ENCODE data around the gene UBXN2A. TPM values are rescaled to one million over a fixed set of nuclear protein-coding genes. Genes with fewer than 3 reads are reported as not detected.
"Not testable (repeated sequence)": the region's sequence is repeated elsewhere in the genome, so short reads cannot be mapped to it uniquely, and the experiment has no call there.

UBXN2A gene
- total RNA-seq, 1 donor from 2014 or later, result 16.2 TPM

DNA sequence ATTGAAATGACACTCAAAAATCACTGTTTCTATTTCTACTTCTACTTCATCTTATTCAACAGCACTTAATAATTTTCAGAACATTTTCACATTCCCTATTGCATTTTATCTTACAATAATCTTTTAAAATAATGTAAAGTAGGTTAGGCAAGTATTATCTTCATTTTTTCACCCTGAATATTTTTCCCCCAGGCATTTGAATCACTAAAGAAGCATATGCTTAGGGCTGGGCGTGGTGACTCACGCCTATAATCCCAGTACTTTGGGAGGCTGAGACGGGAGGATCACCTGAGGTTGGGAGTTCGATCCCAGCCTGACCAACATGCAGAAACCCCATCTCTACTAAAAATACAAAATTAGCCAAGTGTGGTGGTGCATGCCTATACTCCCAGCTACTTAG lies 100.2 kb downstream of the UBXN2A start:
- Histone ChIP-seq H3K4me3 (ENCODE audit: low read depth, low read length) (no peak overlapping the region), H3K36me3 (ENCODE audit: control insufficient read depth, insufficient read depth, low read length) (no peaks in the 10 kb centered on the region), H3K27me3 (ENCODE audit: control insufficient read depth, insufficient read depth, low read length) (no peaks in the 10 kb centered on the region)
- no peak for DNase-seq (ENCODE audit: low read depth)
- TF ChIP-seq, protein P1, sequence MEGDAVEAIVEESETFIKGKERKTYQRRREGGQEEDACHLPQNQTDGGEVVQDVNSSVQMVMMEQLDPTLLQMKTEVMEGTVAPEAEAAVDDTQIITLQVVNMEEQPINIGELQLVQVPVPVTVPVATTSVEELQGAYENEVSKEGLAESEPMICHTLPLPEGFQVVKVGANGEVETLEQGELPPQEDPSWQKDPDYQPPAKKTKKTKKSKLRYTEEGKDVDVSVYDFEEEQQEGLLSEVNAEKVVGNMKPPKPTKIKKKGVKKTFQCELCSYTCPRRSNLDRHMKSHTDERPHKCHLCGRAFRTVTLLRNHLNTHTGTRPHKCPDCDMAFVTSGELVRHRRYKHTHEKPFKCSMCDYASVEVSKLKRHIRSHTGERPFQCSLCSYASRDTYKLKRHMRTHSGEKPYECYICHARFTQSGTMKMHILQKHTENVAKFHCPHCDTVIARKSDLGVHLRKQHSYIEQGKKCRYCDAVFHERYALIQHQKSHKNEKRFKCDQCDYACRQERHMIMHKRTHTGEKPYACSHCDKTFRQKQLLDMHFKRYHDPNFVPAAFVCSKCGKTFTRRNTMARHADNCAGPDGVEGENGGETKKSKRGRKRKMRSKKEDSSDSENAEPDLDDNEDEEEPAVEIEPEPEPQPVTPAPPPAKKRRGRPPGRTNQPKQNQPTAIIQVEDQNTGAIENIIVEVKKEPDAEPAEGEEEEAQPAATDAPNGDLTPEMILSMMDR (IDR thresholded peaks at IDR 0.05; ENCODE audit: insufficient read depth, low read length, poor library complexity, severe bottlenecking), result no peak

DNA sequence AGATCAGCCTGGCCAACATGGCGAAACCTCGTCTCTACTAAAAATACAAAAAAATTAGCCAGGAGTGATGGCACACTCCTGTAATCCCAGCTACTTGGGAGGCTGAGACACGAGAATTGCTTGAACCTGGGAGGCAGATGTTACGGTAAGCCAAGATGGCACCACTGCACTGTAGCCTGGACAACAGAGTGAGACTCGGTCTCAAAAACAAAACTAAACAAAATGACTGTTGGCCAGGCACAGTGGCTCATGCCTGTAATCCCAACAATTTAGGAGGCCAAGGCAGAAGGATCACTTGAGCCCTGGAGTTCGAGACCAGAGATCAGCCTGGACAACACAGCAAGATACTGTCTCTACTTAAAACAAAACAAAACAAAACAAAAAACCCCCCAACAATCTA lies 102.9 kb downstream of the UBXN2A start:
- H3K36me3 ChIP-seq (ENCODE audit: control insufficient read depth, insufficient read depth, low read length); DNase-seq (ENCODE audit: low read depth); H3K27me3 ChIP-seq (ENCODE audit: control insufficient read depth, insufficient read depth, low read length); H3K4me3 ChIP-seq (ENCODE audit: low read depth, low read length): not testable (repeated sequence)

DNA sequence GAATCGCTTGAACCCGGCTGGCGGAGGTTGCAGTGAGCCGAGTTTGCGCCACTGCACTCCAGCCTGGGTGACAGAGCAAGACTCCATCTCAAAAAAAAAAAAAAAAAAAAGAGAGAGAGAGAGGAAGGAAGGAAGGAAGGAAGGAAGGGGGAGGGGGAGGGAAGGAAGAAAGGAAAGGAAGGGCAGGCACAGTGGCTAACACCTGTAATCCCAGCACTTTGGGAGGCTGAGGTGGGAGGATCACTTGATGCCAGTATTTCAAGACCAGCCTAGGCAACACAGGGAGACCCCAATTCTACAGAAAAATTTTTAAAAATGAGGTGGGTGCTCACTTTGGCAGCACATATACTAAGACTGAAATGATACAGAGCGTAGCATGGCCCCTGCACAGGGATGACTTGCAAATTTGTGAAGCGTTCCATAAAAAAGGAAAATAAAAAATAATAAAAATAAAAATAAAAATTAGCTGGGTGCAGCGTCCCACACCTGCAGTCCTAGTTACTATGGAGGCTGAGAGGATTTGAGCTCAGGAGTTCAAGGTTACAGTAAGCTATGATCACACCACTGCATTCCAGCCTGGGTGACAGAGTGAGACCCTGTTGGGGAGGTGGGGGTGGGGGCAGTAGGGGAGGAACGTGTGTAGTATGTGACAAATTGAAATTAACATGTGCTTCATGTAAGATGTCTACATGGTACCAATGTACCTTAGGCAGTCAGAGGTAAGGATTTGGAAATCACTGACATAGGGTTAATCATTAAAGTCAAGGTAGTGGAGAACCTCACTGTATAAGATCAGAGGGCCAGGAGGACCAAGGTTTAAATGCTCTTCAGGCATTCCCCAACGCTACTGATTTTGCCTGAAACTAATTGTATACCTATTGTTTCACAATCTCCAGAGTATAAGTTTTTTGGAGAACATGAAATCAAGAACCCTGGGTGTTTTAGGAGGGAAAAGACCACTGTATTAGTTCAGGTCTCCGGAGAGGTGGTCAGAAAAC lies 105.5 kb downstream of the UBXN2A start:
- Histone ChIP-seq H3K27me3 (ENCODE audit: control insufficient read depth, insufficient read depth, low read length) (no peaks in the 10 kb centered on the region), H3K4me3 (ENCODE audit: low read depth, low read length) (no peak overlapping the region), H3K36me3 (ENCODE audit: control insufficient read depth, insufficient read depth, low read length) (no peaks in the 10 kb centered on the region)
- no peak for DNase-seq (ENCODE audit: low read depth)
- TF ChIP-seq, protein P1 (IDR thresholded peaks at IDR 0.05; ENCODE audit: insufficient read depth, low read length, poor library complexity, severe bottlenecking), result no peak

DNA sequence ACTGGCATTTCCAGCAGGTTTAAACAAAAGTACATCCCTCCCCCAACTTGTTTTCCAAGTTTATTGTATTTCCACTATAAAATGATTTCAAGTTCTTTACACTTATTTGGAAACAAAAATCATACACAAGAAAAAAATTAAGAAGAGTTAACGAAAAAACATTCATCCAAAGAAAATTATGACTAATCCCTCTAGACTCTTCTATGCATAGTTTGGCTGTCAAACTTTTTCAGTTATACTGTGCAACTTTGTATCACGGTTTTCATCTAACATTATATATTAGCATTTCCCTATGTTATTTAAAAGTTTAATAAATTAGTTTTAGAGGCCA lies 106.3 kb downstream of the UBXN2A start:
- peak overlapping the region; percentile 76 for H3K4me3 ChIP-seq (ENCODE audit: low read depth, low read length)
- no peaks in the 10 kb centered on the region for H3K27me3 ChIP-seq (ENCODE audit: control insufficient read depth, insufficient read depth, low read length)
- DNase-seq (ENCODE audit: low read depth), result no peak
- no peaks in the 10 kb centered on the region for H3K36me3 ChIP-seq (ENCODE audit: control insufficient read depth, insufficient read depth, low read length)
- TF ChIP-seq, protein P1 (IDR thresholded peaks at IDR 0.05; ENCODE audit: insufficient read depth, low read length, poor library complexity, severe bottlenecking), result no peak

DNA sequence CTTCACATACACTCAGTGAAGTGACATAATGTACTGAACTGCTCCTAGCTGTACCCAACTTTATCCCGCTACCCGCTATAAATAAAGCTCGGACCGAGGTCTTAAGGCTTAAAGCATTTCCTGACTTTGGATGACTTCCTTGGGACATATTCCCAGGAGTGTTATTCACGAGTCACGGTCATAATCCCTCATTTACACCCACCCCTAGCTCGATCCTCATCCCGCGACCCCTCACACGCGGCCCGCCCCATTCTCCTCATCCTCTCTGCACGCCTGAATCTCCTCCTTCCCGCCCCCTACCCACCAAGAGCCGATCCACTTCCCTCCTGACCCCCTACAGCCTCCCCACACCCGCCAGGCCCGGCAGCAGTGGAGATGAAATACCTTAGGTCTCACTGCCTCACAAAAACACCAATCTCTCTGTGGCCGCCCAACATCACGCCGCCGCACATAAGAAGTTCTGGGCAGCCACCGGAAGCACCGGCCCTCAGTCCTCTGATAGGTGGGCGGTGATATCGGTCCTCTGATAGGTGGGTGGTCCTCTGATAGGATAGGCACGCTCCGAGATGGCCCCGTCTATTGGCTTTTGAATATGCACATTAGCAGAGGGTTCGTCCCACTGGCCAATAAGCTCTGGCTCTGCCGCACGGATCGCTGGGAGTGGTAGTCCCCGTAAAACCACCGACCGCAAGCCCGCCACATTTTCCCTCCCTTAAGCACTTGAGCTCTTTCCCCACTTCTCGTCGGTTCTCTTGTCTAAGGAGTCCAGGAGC lies 106.9 kb downstream of the UBXN2A start, which contains the start of gene WDCP:
Gene WDCP (minus strand): TSS at position 462 of the 773 bp plus-strand sequence. CDS start 7,897 bp downstream, outside the sequence.
- Histone ChIP-seq H3K36me3 (ENCODE audit: control insufficient read depth, insufficient read depth, low read length) (no peaks in the 10 kb centered on the region), H3K27me3 (ENCODE audit: control insufficient read depth, insufficient read depth, low read length) (no peaks in the 10 kb centered on the region), H3K4me3 (ENCODE audit: low read depth, low read length) (peak within 1 kb of the TSS; percentile 76)
- TF ChIP-seq, protein P1 (IDR thresholded peaks at IDR 0.05; ENCODE audit: insufficient read depth, low read length, poor library complexity, severe bottlenecking), result no peak
- peak; percentile 96 for DNase-seq (ENCODE audit: low read depth)

DNA sequence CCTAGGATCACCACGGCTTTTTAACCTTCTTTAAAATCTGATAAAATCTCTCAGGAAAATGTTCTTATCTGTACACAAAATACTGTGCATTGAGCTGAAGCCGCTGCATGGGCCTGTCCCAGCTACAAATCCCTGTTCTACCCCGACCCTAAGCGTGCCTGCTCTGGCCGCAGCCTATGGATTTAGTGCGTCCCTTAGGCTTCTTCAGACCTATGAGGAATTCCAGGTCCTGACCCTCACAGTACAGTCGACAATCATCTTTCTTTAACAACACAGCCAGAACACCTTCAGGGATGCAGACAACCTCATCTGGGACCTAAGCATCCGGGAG lies 107.4 kb downstream of the UBXN2A start:
- Histone ChIP-seq H3K36me3 (ENCODE audit: control insufficient read depth, insufficient read depth, low read length) (no peaks in the 10 kb centered on the region), H3K27me3 (ENCODE audit: control insufficient read depth, insufficient read depth, low read length) (no peaks in the 10 kb centered on the region), H3K4me3 (ENCODE audit: low read depth, low read length) (no peak overlapping the region)
- DNase-seq (ENCODE audit: low read depth), result no peak
- TF ChIP-seq, protein P1 (IDR thresholded peaks at IDR 0.05; ENCODE audit: insufficient read depth, low read length, poor library complexity, severe bottlenecking), result no peak
